Measurements from ENCODE around the gene ITGA11.

The ITGA11 gene

GRCh38 chr15:68369931-68370767 is 61.8 kb downstream of the ITGA11 start:
- no peak for DNase-seq

GRCh38 chr15:68368731-68369435 is 63.1 kb downstream of the ITGA11 start:
- DNase-seq, result no peak

GRCh38 chr15:68367992-68368391 is 64.0 kb downstream of the ITGA11 start:
- DNase-seq, result no peak

- DNase-seq, result no peak
These were observed 64.7 kb downstream of the ITGA11 start for GRCh38 chr15:68367226-68367625.

GRCh38 chr15:68366314-68366713 is 65.6 kb downstream of the ITGA11 start:
- no peak for DNase-seq

GRCh38 chr15:68365770-68366169 is 66.2 kb downstream of the ITGA11 start:
- no peak for DNase-seq

GRCh38 chr15:68365140-68365745 is 66.7 kb downstream of the ITGA11 start:
- DNase-seq, result no peak

- no peak for DNase-seq
These were observed 67.3 kb downstream of the ITGA11 start for GRCh38 chr15:68364660-68365035.

GRCh38 chr15:68364028-68364659 is 67.8 kb downstream of the ITGA11 start:
- DNase-seq, result no peak

GRCh38 chr15:68363353-68363752 is 68.6 kb downstream of the ITGA11 start:
- no peak for DNase-seq

- DNase-seq, result no peak
These were observed 69.3 kb downstream of the ITGA11 start for GRCh38 chr15:68362537-68363126.

GRCh38 chr15:68360721-68361120 is 71.2 kb downstream of the ITGA11 start:
- DNase-seq, result no peak

GRCh38 chr15:68356778-68357177 is 75.2 kb downstream of the ITGA11 start:
- no peak for DNase-seq

GRCh38 chr15:68354923-68355322 is 77.0 kb downstream of the ITGA11 start:
- no peak for DNase-seq

- no peak for DNase-seq
These were observed 77.7 kb downstream of the ITGA11 start for GRCh38 chr15:68354268-68354667.

- no peak for DNase-seq
These were observed 78.4 kb downstream of the ITGA11 start for GRCh38 chr15:68353421-68354135.

- DNase-seq, result peak; percentile 8
These were observed 79.4 kb downstream of the ITGA11 start for GRCh38 chr15:68352401-68353062.

- DNase-seq, result no peak
These were observed 82.8 kb downstream of the ITGA11 start for GRCh38 chr15:68349151-68349550.

- DNase-seq, result no peak
These were observed 83.4 kb downstream of the ITGA11 start for GRCh38 chr15:68348606-68349005.

GRCh38 chr15:68348081-68348480 is 83.9 kb downstream of the ITGA11 start:
- no peak for DNase-seq

- DNase-seq, result no peak
These were observed 84.6 kb downstream of the ITGA11 start for GRCh38 chr15:68347392-68347791.

- no peak for DNase-seq
These were observed 85.0 kb downstream of the ITGA11 start for GRCh38 chr15:68346979-68347378.
